ENCODE results near the gene FBXO30. TPM values are rescaled to one million over a fixed set of nuclear protein-coding genes. Genes with fewer than 3 reads are reported as not detected.

The FBXO30 gene
- total RNA-seq, 1 donor from 2014 or later = 9.1 TPM

DNA sequence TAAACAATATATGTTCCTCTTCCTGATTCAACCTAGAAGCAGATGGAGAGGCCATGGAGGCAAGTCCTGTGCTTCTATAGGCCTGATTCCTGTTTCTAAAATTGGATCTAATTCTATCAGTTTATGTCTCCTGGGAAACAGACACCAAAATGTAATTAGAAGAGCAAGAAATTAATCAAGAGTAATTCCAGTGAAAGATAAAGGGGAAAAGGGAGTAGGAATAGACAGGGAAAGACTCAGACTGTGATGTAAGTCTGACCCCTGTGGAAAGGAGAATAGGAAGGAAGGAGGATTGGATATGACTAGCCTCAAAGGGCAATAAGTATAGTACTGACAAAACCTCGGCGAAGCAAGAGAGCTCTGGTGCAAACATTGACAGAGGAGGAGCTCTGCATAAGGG is 33.9 kb upstream of the FBXO30 start:
- intact Hi-C loops (cut with DNase I) = no loop called here
- H3K4me1 ChIP-seq = no peaks in the 10 kb centered on the region
- no peak for DNase-seq (ENCODE audit: extremely low spot score in 2 of 2)
- TF ChIP-seq POLR2AphosphoS5 (IDR thresholded peaks at IDR 0.05; ENCODE audit: insufficient read depth in 1 of 2, low read depth in 1 of 2) (no peak), POLR2A (IDR thresholded peaks at IDR 0.05) (no peak)
- TF ChIP-seq, protein P1, sequence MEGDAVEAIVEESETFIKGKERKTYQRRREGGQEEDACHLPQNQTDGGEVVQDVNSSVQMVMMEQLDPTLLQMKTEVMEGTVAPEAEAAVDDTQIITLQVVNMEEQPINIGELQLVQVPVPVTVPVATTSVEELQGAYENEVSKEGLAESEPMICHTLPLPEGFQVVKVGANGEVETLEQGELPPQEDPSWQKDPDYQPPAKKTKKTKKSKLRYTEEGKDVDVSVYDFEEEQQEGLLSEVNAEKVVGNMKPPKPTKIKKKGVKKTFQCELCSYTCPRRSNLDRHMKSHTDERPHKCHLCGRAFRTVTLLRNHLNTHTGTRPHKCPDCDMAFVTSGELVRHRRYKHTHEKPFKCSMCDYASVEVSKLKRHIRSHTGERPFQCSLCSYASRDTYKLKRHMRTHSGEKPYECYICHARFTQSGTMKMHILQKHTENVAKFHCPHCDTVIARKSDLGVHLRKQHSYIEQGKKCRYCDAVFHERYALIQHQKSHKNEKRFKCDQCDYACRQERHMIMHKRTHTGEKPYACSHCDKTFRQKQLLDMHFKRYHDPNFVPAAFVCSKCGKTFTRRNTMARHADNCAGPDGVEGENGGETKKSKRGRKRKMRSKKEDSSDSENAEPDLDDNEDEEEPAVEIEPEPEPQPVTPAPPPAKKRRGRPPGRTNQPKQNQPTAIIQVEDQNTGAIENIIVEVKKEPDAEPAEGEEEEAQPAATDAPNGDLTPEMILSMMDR (IDR thresholded peaks at IDR 0.05) = no peak
- no peak overlapping the region for H3K27ac ChIP-seq
- no peaks in the 10 kb centered on the region for H3K9me3 ChIP-seq
- no peaks in the 10 kb centered on the region for H3K27me3 ChIP-seq
- no peaks in the 10 kb centered on the region for H3K36me3 ChIP-seq
- H3K4me3 ChIP-seq = no peak overlapping the region

DNA sequence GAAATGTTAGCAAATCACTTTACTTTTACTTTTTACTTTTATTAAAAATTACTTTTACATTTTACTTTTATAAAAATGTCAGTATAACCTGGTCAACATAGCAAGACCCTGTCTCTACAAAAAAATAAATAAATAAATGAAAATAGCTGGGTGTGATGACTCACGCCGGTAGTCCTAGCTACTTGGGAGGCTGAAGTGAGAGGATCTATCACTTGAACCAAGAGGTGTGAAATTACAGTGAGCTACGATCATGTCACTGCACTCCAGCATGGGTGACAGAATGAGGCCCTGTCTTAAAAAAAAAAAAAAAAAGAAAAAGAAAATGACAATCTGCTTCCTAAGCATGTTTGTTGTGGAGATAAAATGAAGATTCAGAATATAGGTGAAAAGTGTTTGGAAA is 31.0 kb upstream of the FBXO30 start:
- no peak for TF ChIP-seq POLR2AphosphoS5 (IDR thresholded peaks at IDR 0.05; ENCODE audit: insufficient read depth in 1 of 2, low read depth in 1 of 2)
- TF ChIP-seq POLR2A (IDR thresholded peaks at IDR 0.05) = no peak
- TF ChIP-seq, protein P1 (IDR thresholded peaks at IDR 0.05) = no peak

GRCh38 chr6:145844933-145845540 is 30.4 kb upstream of the FBXO30 start:
- H3K4me1 ChIP-seq = no peaks in the 10 kb centered on the region
- no peak overlapping the region for H3K4me3 ChIP-seq
- H3K36me3 ChIP-seq = no peaks in the 10 kb centered on the region
- no peaks in the 10 kb centered on the region for H3K9me3 ChIP-seq
- no peak overlapping the region for H3K27ac ChIP-seq
- H3K27me3 ChIP-seq = no peaks in the 10 kb centered on the region
- intact Hi-C loops (cut with DNase I) = no loop called here
- no peak for DNase-seq (ENCODE audit: extremely low spot score in 2 of 2)
- TF ChIP-seq, protein P1 (IDR thresholded peaks at IDR 0.05) = no peak
- no peak for TF ChIP-seq POLR2AphosphoS5 (IDR thresholded peaks at IDR 0.05; ENCODE audit: insufficient read depth in 1 of 2, low read depth in 1 of 2)
- TF ChIP-seq POLR2A (IDR thresholded peaks at IDR 0.05) = no peak

More for the DNA sequence above, 31.0 kb upstream of the FBXO30 start:
- no peak for DNase-seq (ENCODE audit: extremely low spot score in 2 of 2)
- Histone ChIP-seq H3K27me3 (no peaks in the 10 kb centered on the region), H3K27ac (no peak overlapping the region), H3K4me3 (no peak overlapping the region), H3K36me3 (no peaks in the 10 kb centered on the region), H3K9me3 (no peaks in the 10 kb centered on the region), H3K4me1 (no peaks in the 10 kb centered on the region)
- intact Hi-C loops (cut with DNase I) = no loop called here

GRCh38 chr6:145842693-145843546 is 28.3 kb upstream of the FBXO30 start:
- H3K27me3 ChIP-seq = no peaks in the 10 kb centered on the region
- intact Hi-C loops (cut with DNase I) = no loop called here
- no peak overlapping the region for H3K4me3 ChIP-seq
- no peaks in the 10 kb centered on the region for H3K36me3 ChIP-seq
- no peak for TF ChIP-seq POLR2A (IDR thresholded peaks at IDR 0.05)
- TF ChIP-seq, protein P1 (IDR thresholded peaks at IDR 0.05) = no peak
- no peaks in the 10 kb centered on the region for H3K9me3 ChIP-seq
- H3K27ac ChIP-seq = no peak overlapping the region
- H3K4me1 ChIP-seq = no peaks in the 10 kb centered on the region
- no peak for DNase-seq (ENCODE audit: extremely low spot score in 2 of 2)

- TF ChIP-seq POLR2A (IDR thresholded peaks at IDR 0.05) (no peak), POLR2AphosphoS5 (IDR thresholded peaks at IDR 0.05; ENCODE audit: insufficient read depth in 1 of 2, low read depth in 1 of 2) (no peak)
- TF ChIP-seq, protein P1 (IDR thresholded peaks at IDR 0.05) = no peak
- Histone ChIP-seq H3K27me3 (no peaks in the 10 kb centered on the region), H3K4me3 (no peak overlapping the region), H3K36me3 (no peaks in the 10 kb centered on the region), H3K4me1 (no peaks in the 10 kb centered on the region), H3K9me3 (no peaks in the 10 kb centered on the region), H3K27ac (no peak overlapping the region)
- intact Hi-C loops (cut with DNase I) = no loop called here
- no peak for DNase-seq (ENCODE audit: extremely low spot score in 2 of 2)
These were observed 27.1 kb upstream of the FBXO30 start for GRCh38 chr6:145841668-145842067.
